Gastrocnemius medialis (tissue), 4 donors: ENCODE measurements around the gene SLC25A26.

Experiments used
- CTCF ChIP-seq, 5 experiments: fragments of 450-650 bp in 3 of 5; fragments of 200-600 bp in 2 of 5; sonication (generic) in 2 of 5; IDR thresholded peaks in 4 of 5; conservative IDR thresholded peaks in 1 of 5; 1 replicate in 4 of 5; 2 replicates in 1 of 5; pipeline ENCODE4 v1.5.1; 2016 to 2019; ENCODE audit warnings: antibody characterized with exemption in 5 of 5, mild to moderate bottlenecking in 3 of 5, moderate library complexity in 3 of 5
- POLR2A ChIP-seq, 2 donors: fragments of 450-650 bp; IDR thresholded peaks; one replicate each; pipeline ENCODE4 v1.6.1; 2017; ENCODE audit warnings: antibody characterized with exemption in 2 of 2, mild to moderate bottlenecking in 2 of 2, moderate library complexity in 2 of 2

DNA sequence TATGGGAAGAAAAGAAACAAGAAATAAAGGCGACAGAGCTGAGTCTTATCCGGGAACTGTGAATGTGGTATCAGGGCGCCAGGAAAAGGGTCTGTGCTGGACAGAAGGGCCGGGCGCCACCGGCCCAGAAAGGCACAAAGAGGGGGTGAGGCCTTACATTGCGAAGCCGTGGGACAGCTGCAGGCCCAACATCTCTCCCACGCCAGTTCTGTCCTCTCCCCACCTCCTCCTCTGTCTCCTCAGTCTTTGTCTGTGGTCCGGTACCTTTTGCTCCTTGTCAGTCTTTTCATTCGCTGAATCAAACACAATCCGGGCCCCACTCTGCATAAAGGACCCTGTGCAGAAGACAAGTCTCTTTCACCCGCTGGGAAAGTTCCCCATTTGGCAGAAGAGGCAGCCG, 198.2 kb downstream of the SLC25A26 start:
- TF ChIP-seq POLR2A (IDR thresholded peaks at IDR 0.05) (no peak), CTCF (IDR thresholded peaks at IDR 0.05 in 4 of 5, conservative IDR thresholded peaks at IDR 0.05 in 1 of 5) (no peak)
